SK-N-SH treated with all-trans-retinoic acid at 6 μM for 48 hours (cell line): ENCODE data around the gene OR5B12.

ENCODE experiments used
- ATAC-seq: fragments of 200-7000 bp; cut with Tn5 transposase; 3 replicates; pipeline ENCODE4 v1.9.1; 2020; ENCODE audit warnings: mild to moderate bottlenecking, moderate library complexity
- ARNTL ChIP-seq: fragments of 450-650 bp; formaldehyde crosslinking; IDR thresholded peaks from 2 replicates; pipeline ENCODE4 v1.5.0; 2020; ENCODE audit warnings: low read depth, mild to moderate bottlenecking, moderate library complexity, borderline replicate concordance
- BACH2 ChIP-seq: fragments of 250-450 bp; sonication (Bioruptor Pico); IDR thresholded peaks from 2 replicates; pipeline ENCODE4 v1.9.0; 2021; ENCODE audit warnings: mild to moderate bottlenecking, borderline replicate concordance
- CREB5 ChIP-seq: fragments of 250-450 bp; sonication (Bioruptor Pico); IDR thresholded peaks from 2 replicates; pipeline ENCODE4 v1.5.1; 2020; ENCODE audit warnings: low read depth, mild to moderate bottlenecking, moderate library complexity
- CSDC2 ChIP-seq: fragments of 250-450 bp; sonication (Bioruptor Pico); IDR thresholded peaks from 2 replicates; pipeline ENCODE4 v1.5.0; 2020; ENCODE audit warnings: mild to moderate bottlenecking, moderate library complexity
- CSRNP3 ChIP-seq: fragments of 250-450 bp; sonication (Bioruptor Pico); IDR thresholded peaks from 2 replicates; pipeline ENCODE4 v1.5.1; 2021; ENCODE audit warnings: mild to moderate bottlenecking, moderate library complexity
- ESRRG ChIP-seq: fragments of 250-450 bp; sonication (Bioruptor Pico); IDR thresholded peaks from 2 replicates; pipeline ENCODE4 v1.6.1; 2021; ENCODE audit warnings: mild to moderate bottlenecking
- GLIS3 ChIP-seq: fragments of 250-450 bp; sonication (Bioruptor Pico); IDR thresholded peaks from 2 replicates; pipeline ENCODE4 v1.5.0; 2020; ENCODE audit warnings: mild to moderate bottlenecking, moderate library complexity
- ISL1 ChIP-seq: fragments of 250-450 bp; sonication (Bioruptor Pico); IDR thresholded peaks from 2 replicates; pipeline ENCODE4 v2.1.2; 2022; ENCODE audit warnings: mild to moderate bottlenecking, moderate library complexity
- OSR1 ChIP-seq: fragments of 250-450 bp; sonication (Bioruptor Pico); IDR thresholded peaks from 2 replicates; pipeline ENCODE4 v1.8.0; 2022; ENCODE audit warnings: moderate library complexity, mild to moderate bottlenecking, inconsistent platforms
- PATZ1 ChIP-seq: fragments of 250-450 bp; sonication (Bioruptor Pico); IDR thresholded peaks from 2 replicates; pipeline ENCODE4 v1.8.0; 2020; ENCODE audit warnings: mild to moderate bottlenecking, moderate library complexity, borderline replicate concordance
- PPARA ChIP-seq: fragments of 250-450 bp; sonication (Bioruptor Pico); IDR thresholded peaks from 2 replicates; pipeline ENCODE4 v1.5.0; 2020; ENCODE audit warnings: mild to moderate bottlenecking, borderline replicate concordance
- RARB ChIP-seq: fragments of 250-450 bp; sonication (Bioruptor Pico); IDR thresholded peaks from 2 replicates; pipeline ENCODE4 v1.8.0; 2021; ENCODE audit warnings: mild to moderate bottlenecking, moderate library complexity
- SNAI2 ChIP-seq: fragments of 250-450 bp; sonication (Bioruptor Pico); IDR thresholded peaks from 2 replicates; pipeline ENCODE4 v1.5.0; 2020; ENCODE audit warnings: mild to moderate bottlenecking, moderate library complexity
- TCF4 ChIP-seq: fragments of 250-450 bp; sonication (Bioruptor Pico); IDR thresholded peaks from 2 replicates; pipeline ENCODE4 v1.8.0; 2021; ENCODE audit warnings: mild to moderate bottlenecking, moderate library complexity, borderline replicate concordance
- TOX ChIP-seq: fragments of 250-450 bp; sonication (Bioruptor Pico); IDR thresholded peaks from 2 replicates; pipeline ENCODE4 v1.8.0; 2021; ENCODE audit warnings: mild to moderate bottlenecking, moderate library complexity, borderline replicate concordance
- TSHZ2 ChIP-seq: fragments of 250-450 bp; sonication (Bioruptor Pico); IDR thresholded peaks from 2 replicates; pipeline ENCODE4 v1.5.0; 2020; ENCODE audit warnings: mild to moderate bottlenecking, moderate library complexity
- ZC3H10 ChIP-seq: fragments of 250-450 bp; sonication (Bioruptor Pico); IDR thresholded peaks from 2 replicates; pipeline ENCODE4 v1.5.1; 2021; ENCODE audit warnings: mild to moderate bottlenecking, moderate library complexity
- ZFP3 ChIP-seq: fragments of 250-450 bp; sonication (Bioruptor Pico); IDR thresholded peaks from 2 replicates; pipeline ENCODE4 v1.5.0; 2020; ENCODE audit warnings: mild to moderate bottlenecking, moderate library complexity
- ZFP30 ChIP-seq: fragments of 450-650 bp; formaldehyde crosslinking; IDR thresholded peaks from 2 replicates; pipeline ENCODE4 v1.5.0; 2022; ENCODE audit warnings: mild to moderate bottlenecking, moderate library complexity
- ZNF565 ChIP-seq: fragments of 450-650 bp; formaldehyde crosslinking; conservative IDR thresholded peaks from 2 replicates; pipeline ENCODE4 v1.5.0; 2020; ENCODE audit warnings: low read depth, mild to moderate bottlenecking, moderate library complexity
- ZNF70 ChIP-seq: fragments of 450-650 bp; formaldehyde crosslinking; IDR thresholded peaks from 2 replicates; pipeline ENCODE4 v1.5.0; 2020; ENCODE audit warnings: mild to moderate bottlenecking, moderate library complexity
- ZNF8 ChIP-seq: fragments of 450-650 bp; formaldehyde crosslinking; IDR thresholded peaks from 2 replicates; pipeline ENCODE4 v1.5.0; 2020; ENCODE audit warnings: mild to moderate bottlenecking, moderate library complexity

The OR5B12 gene

GRCh38 chr11:58485961-58486360 is 43.9 kb upstream of the OR5B12 start:
- no peak for ATAC-seq
- TF ChIP-seq PATZ1 (CRISPR knock-in tag), result no peak

GRCh38 chr11:58471892-58472291 is 29.9 kb upstream of the OR5B12 start:
- ATAC-seq, result no peak
- TF ChIP-seq ISL1 (no peak), TSHZ2 (no peak), ZFP30 (no peak), TOX (CRISPR knock-in tag) (no peak), CSDC2 (no peak), RARB (CRISPR knock-in tag) (no peak), ZFP3 (CRISPR knock-in tag) (no peak), BACH2 (CRISPR knock-in tag) (no peak), GLIS3 (CRISPR knock-in tag) (no peak), ZC3H10 (CRISPR knock-in tag) (no peak), SNAI2 (CRISPR knock-in tag) (no peak), ESRRG (CRISPR knock-in tag) (no peak), PATZ1 (CRISPR knock-in tag) (no peak), ARNTL (CRISPR knock-in tag) (no peak), PPARA (CRISPR knock-in tag) (no peak), CSRNP3 (CRISPR knock-in tag) (no peak)

GRCh38 chr11:58466293-58466692 is 24.3 kb upstream of the OR5B12 start:
- TF ChIP-seq ZNF70 (CRISPR knock-in tag), result no peak
- TF ChIP-seq ZNF565 (CRISPR knock-in tag), result no peak
- no peak for TF ChIP-seq OSR1 (CRISPR knock-in tag)
- no peak for TF ChIP-seq ISL1
- TF ChIP-seq RARB (CRISPR knock-in tag), result no peak
- no peak for TF ChIP-seq ZFP3 (CRISPR knock-in tag)
- TF ChIP-seq CREB5 (CRISPR knock-in tag), result no peak
- no peak for ATAC-seq

GRCh38 chr11:58465690-58466089 is 23.7 kb upstream of the OR5B12 start:
- no peak for ATAC-seq

More at GRCh38 chr11:58465690-58466089, 23.7 kb upstream of the OR5B12 start:
- TF ChIP-seq TOX (CRISPR knock-in tag), result no peak
- TF ChIP-seq ZFP3 (CRISPR knock-in tag), result no peak
- TF ChIP-seq ZNF8 (CRISPR knock-in tag), result no peak
- TF ChIP-seq ARNTL (CRISPR knock-in tag), result no peak
- no peak for TF ChIP-seq TCF4 (CRISPR knock-in tag)
- no peak for TF ChIP-seq GLIS3 (CRISPR knock-in tag)
- no peak for TF ChIP-seq ZNF565 (CRISPR knock-in tag)
- no peak for TF ChIP-seq ZC3H10 (CRISPR knock-in tag)
- no peak for TF ChIP-seq CSDC2
- TF ChIP-seq RARB (CRISPR knock-in tag), result no peak
- no peak for TF ChIP-seq CSRNP3 (CRISPR knock-in tag)
- TF ChIP-seq PATZ1 (CRISPR knock-in tag), result no peak
- no peak for TF ChIP-seq ZFP30
